GM23338 (cell line): Measurements from ENCODE around the gene CLEC18B. TPM values are rescaled to one million over a fixed set of nuclear protein-coding genes. Genes with fewer than 3 reads are reported as not detected.

Source experiments
- ATAC-seq: fragments of 200-7000 bp; cut with Tn5 transposase; 3 replicates; pipeline ENCODE4 v1.9.1; 2020
- DNase-seq: peaks from one replicate; pipeline ENCODE4 v3.0.0-alpha.2; 2015; ENCODE audit warnings: low spot score
- H2AFZ ChIP-seq: fragments of 200-600 bp; sonication (generic); 2 replicates; pipeline ENCODE4 v1.8.0; 2016; ENCODE audit warnings: antibody characterized with exemption, mild to moderate bottlenecking, moderate library complexity
- H3F3A ChIP-seq: fragments of 200-600 bp; sonication (generic); replicated peaks from 2 replicates; pipeline ENCODE4 v1.8.0; 2017; ENCODE audit warnings: antibody characterized with exemption, mixed run types, low read depth
- H3K27ac ChIP-seq: fragments of 200-600 bp; sonication (generic); 2 replicates; pipeline ENCODE4 v1.6.1; 2016; ENCODE audit warnings: low read depth
- H3K27me3 ChIP-seq: fragments of 200-600 bp; sonication (generic); 2 replicates; pipeline ENCODE4 v1.8.0; 2016; ENCODE audit warnings: mild to moderate bottlenecking, mixed run types, moderate library complexity; ENCODE audit not compliant: insufficient read depth
- H3K36me3 ChIP-seq: fragments of 200-600 bp; sonication (generic); 2 replicates; pipeline ENCODE4 v1.8.0; 2016; ENCODE audit warnings: mild to moderate bottlenecking; ENCODE audit not compliant: insufficient read depth
- H3K4me1 ChIP-seq: fragments of 200-600 bp; sonication (generic); 2 replicates; pipeline ENCODE4 v1.8.0; 2016; ENCODE audit warnings: mild to moderate bottlenecking, moderate library complexity; ENCODE audit not compliant: insufficient read depth
- H3K4me2 ChIP-seq: fragments of 200-600 bp; sonication (generic); 2 replicates; pipeline ENCODE4 v1.7.1; 2017; ENCODE audit warnings: mixed run types
- H3K4me3 ChIP-seq: fragments of 200-600 bp; sonication (generic); 2 replicates; pipeline ENCODE4 v1.6.1; 2016; ENCODE audit warnings: mixed run types
- H3K79me2 ChIP-seq: fragments of 200-600 bp; sonication (generic); replicated peaks from 2 replicates; pipeline ENCODE4 v1.8.0; 2017; ENCODE audit warnings: mild to moderate bottlenecking; ENCODE audit not compliant: insufficient read depth
- H3K9me2 ChIP-seq: fragments of 200-600 bp; sonication (generic); 2 replicates; pipeline ENCODE4 v1.8.0; 2017; ENCODE audit not compliant: insufficient read depth
- H4K20me1 ChIP-seq: fragments of 200-600 bp; sonication (generic); replicated peaks from 2 replicates; pipeline ENCODE4 v1.8.0; 2017; ENCODE audit warnings: mild to moderate bottlenecking; ENCODE audit not compliant: insufficient read depth
- H3K27ac Mint-ChIP-seq: 2 replicates; pipeline ENCODE4 v1.8.0; 2020; ENCODE audit warnings: inconsistent platforms, mild to moderate bottlenecking, moderate library complexity, mixed read lengths
- H3K27me3 Mint-ChIP-seq: 3 replicates; pipeline ENCODE4 v1.8.0; 2022; ENCODE audit warnings: low read depth, mild to moderate bottlenecking, moderate library complexity, mixed read lengths, inconsistent platforms; ENCODE audit not compliant: insufficient read depth, poor library complexity
- H3K36me3 Mint-ChIP-seq: 3 replicates; pipeline ENCODE4 v1.8.0; 2021; ENCODE audit warnings: low read depth, mild to moderate bottlenecking, inconsistent platforms, moderate library complexity, mixed read lengths
- H3K4me1 Mint-ChIP-seq: 3 replicates; pipeline ENCODE4 v1.8.0; 2020; ENCODE audit warnings: mild to moderate bottlenecking, inconsistent platforms, mixed read lengths
- H3K4me3 Mint-ChIP-seq: 3 replicates; pipeline ENCODE4 v1.8.0; 2021; ENCODE audit warnings: moderate library complexity, mild to moderate bottlenecking, inconsistent platforms, mixed read lengths
- H3K9me3 Mint-ChIP-seq: 3 replicates; pipeline ENCODE4 v1.8.0; 2020; ENCODE audit warnings: moderate library complexity, mild to moderate bottlenecking, inconsistent platforms, mixed read lengths
- CREB1 ChIP-seq: fragments of 250-450 bp; sonication (Bioruptor Pico); IDR thresholded peaks from 2 replicates; pipeline ENCODE4 v1.5.0; 2020; ENCODE audit warnings: low read depth, mild to moderate bottlenecking, moderate library complexity
- CTCF ChIP-seq, 2 experiments: fragments of 200-600 bp in 1 of 2; sonication (generic) in 1 of 2; conservative IDR thresholded peaks; 2 replicates each; pipeline versions ENCODE4 v1.5.1 to v1.6.1; 2016 to 2017; ENCODE audit warnings: antibody characterized with exemption in 2 of 2, low read depth in 2 of 2, mild to moderate bottlenecking in 2 of 2, moderate library complexity in 1 of 2
- ETS1 ChIP-seq: IDR thresholded peaks from 2 replicates; pipeline ENCODE4 v1.6.1; 2016; ENCODE audit warnings: antibody characterized with exemption
- EZH2 ChIP-seq: fragments of 200-600 bp; sonication (generic); IDR thresholded peaks from one replicate; pipeline ENCODE4 v1.8.0; 2017; ENCODE audit warnings: antibody characterized with exemption, mild to moderate bottlenecking, low read depth; ENCODE audit not compliant: unreplicated experiment
- JUNB ChIP-seq: IDR thresholded peaks from one replicate; pipeline ENCODE4 v1.6.1; 2016; ENCODE audit warnings: antibody characterized with exemption; ENCODE audit not compliant: unreplicated experiment
- NANOG ChIP-seq: IDR thresholded peaks from 2 replicates; pipeline ENCODE4 v1.6.1; 2016; ENCODE audit warnings: antibody characterized with exemption, borderline replicate concordance
- POLR2AphosphoS5 ChIP-seq: IDR thresholded peaks from 2 replicates; pipeline ENCODE4 v1.6.1; 2016; ENCODE audit warnings: antibody characterized with exemption, low read depth
- REST ChIP-seq: IDR thresholded peaks from one replicate; pipeline ENCODE4 v1.6.1; 2018; ENCODE audit warnings: antibody characterized with exemption; ENCODE audit not compliant: unreplicated experiment
- STAT1 ChIP-seq: IDR thresholded peaks from one replicate; pipeline ENCODE4 v1.6.1; 2016; ENCODE audit warnings: antibody characterized with exemption; ENCODE audit not compliant: unreplicated experiment
- ZNF114 ChIP-seq: fragments of 250-450 bp; sonication (Bioruptor Pico); IDR thresholded peaks from 2 replicates; pipeline ENCODE4 v1.5.0; 2020; ENCODE audit warnings: mild to moderate bottlenecking, moderate library complexity
- ZNF331 ChIP-seq: fragments of 250-450 bp; sonication (Bioruptor Pico); IDR thresholded peaks from 2 replicates; pipeline ENCODE4 v1.5.0; 2020; ENCODE audit warnings: low read depth, mild to moderate bottlenecking, moderate library complexity
- ZNF462 ChIP-seq: fragments of 250-450 bp; sonication (Bioruptor Pico); IDR thresholded peaks from 2 replicates; pipeline ENCODE4 v1.5.0; 2020; ENCODE audit warnings: mild to moderate bottlenecking, moderate library complexity
- polyA plus RNA-seq: library from polyadenylated mRNA; unstranded; fragments of >200 nt; fragmentation: Nextera tagmentation; extraction: Ambion mirVana; gene quantifications from 2 replicates; pipeline ENCODE4 v1.2.1, GENCODE V29; 2016
- total RNA-seq: library from RNA; depleted of rRNA; stranded (reverse); fragments of >200 nt; shearing (Covaris generic); gene quantifications from 2 replicates; pipeline ENCODE4 v1.2.3, GENCODE V29; 2014

CLEC18B gene
- total and polyA plus RNA-seq, 2 experiments from 2014 or later: 0.23 TPM; not detected in 1

- no peak for TF ChIP-seq ZNF462 (CRISPR knock-in tag)
These were observed 48.7 kb upstream of the CLEC18B start (continued) for GRCh38 chr16:74469946-74470478.

GRCh38 chr16:74468807-74469525, 47.7 kb upstream of the CLEC18B start:
- Mint-ChIP-seq H3K27me3 (peaks cover 10% of the 10 kb centered on the region), H3K9me3 (no peaks in the 10 kb centered on the region), H3K4me3 (no peak overlapping the region), H3K36me3 (peaks cover 81% of the 10 kb centered on the region), H3K4me1 (no peaks in the 10 kb centered on the region), H3K27ac (no peak overlapping the region)
- DNase-seq (no peak), ATAC-seq (no peak)
- no peaks in the 10 kb centered on the region for H3K79me2 ChIP-seq
- H3K27ac ChIP-seq: no peak overlapping the region
- no peaks in the 10 kb centered on the region for H3K9me2 ChIP-seq
- H3K4me2 ChIP-seq: no peak overlapping the region
- no peak overlapping the region for H3K4me3 ChIP-seq
- 0 out of 2 replicates have a peak, but pooled peaks cover 3% of the 10 kb centered on the region for H3F3A ChIP-seq
- peaks cover 58% of the 10 kb centered on the region for H3K36me3 ChIP-seq
- H3K27me3 ChIP-seq: no peaks in the 10 kb centered on the region
- no peaks in the 10 kb centered on the region for H3K4me1 ChIP-seq
- H4K20me1 ChIP-seq: no peaks in the 10 kb centered on the region; the same call in 1 of the 2 replicates
- H2AFZ ChIP-seq: no peak overlapping the region
- TF ChIP-seq ZNF114 (CRISPR knock-in tag) (no peak), CREB1 (CRISPR knock-in tag) (no peak), STAT1 (no peak), NANOG (no peak), JUNB (no peak), EZH2 (no peak), ZNF331 (no peak), POLR2AphosphoS5 (no peak), REST (no peak), CTCF (conservative IDR thresholded peaks at IDR 0.05; ENCODE audit: low read depth in 2 of 2) (no peak), ETS1 (no peak)
